ENCODE measurements around the gene CBX7. TPM values are rescaled to one million over a fixed set of nuclear protein-coding genes. Genes with fewer than 3 reads are reported as not detected.

CBX7 gene
- total and polyA plus RNA-seq, 2 experiments from 2014 or later = 2.6 to 11.5 TPM

- Mint-ChIP-seq H3K9me3 (peaks cover 5% of the 10 kb centered on the region; the same call in 1 of the 3 replicates), H3K4me3 (no peak overlapping the region; the same call in 2 of the 3 replicates), H3K27ac (no peak overlapping the region), H3K36me3 (ENCODE audit: low read depth) (no peaks in the 10 kb centered on the region), H3K27me3 (ENCODE audit: insufficient read depth, low read depth, poor library complexity) (peaks cover 18% of the 10 kb centered on the region), H3K4me1 (peaks cover 30% of the 10 kb centered on the region)
- H3K36me3 ChIP-seq (ENCODE audit: insufficient read depth) = no peaks in the 10 kb centered on the region
- no peak overlapping the region for H3K27ac ChIP-seq (ENCODE audit: low read depth)
- no peaks in the 10 kb centered on the region for H4K20me1 ChIP-seq (replicated peaks; ENCODE audit: insufficient read depth)
- no peaks in the 10 kb centered on the region for H3F3A ChIP-seq (replicated peaks; ENCODE audit: low read depth)
- H3K79me2 ChIP-seq (replicated peaks; ENCODE audit: insufficient read depth) = no peaks in the 10 kb centered on the region
- no peaks in the 10 kb centered on the region for H3K27me3 ChIP-seq (ENCODE audit: insufficient read depth)
- no peaks in the 10 kb centered on the region for H3K9me2 ChIP-seq (ENCODE audit: insufficient read depth)
- ATAC-seq (peak; percentile 8; the same call in 2 of the 3 replicates), DNase-seq (ENCODE audit: low spot score) (peak; percentile 47)
- H3K4me2 ChIP-seq = peak overlapping the region; percentile 51
- no peak overlapping the region for H3K4me3 ChIP-seq
- H3K4me1 ChIP-seq (ENCODE audit: insufficient read depth) = peaks cover 13% of the 10 kb centered on the region
- TF ChIP-seq ZNF462 (CRISPR knock-in tag; IDR thresholded peaks at IDR 0.05) = no peak
- TF ChIP-seq JUNB (IDR thresholded peaks at IDR 0.05; ENCODE audit: unreplicated experiment) = no peak
- no peak for TF ChIP-seq NANOG (IDR thresholded peaks at IDR 0.05; ENCODE audit: borderline replicate concordance)
- TF ChIP-seq POLR2AphosphoS5 (IDR thresholded peaks at IDR 0.05; ENCODE audit: low read depth) = no peak
- no peak for TF ChIP-seq STAT1 (IDR thresholded peaks at IDR 0.05; ENCODE audit: unreplicated experiment)
- TF ChIP-seq REST (IDR thresholded peaks at IDR 0.05; ENCODE audit: unreplicated experiment) = no peak
- TF ChIP-seq ZNF331 (CRISPR knock-in tag; IDR thresholded peaks at IDR 0.05; ENCODE audit: low read depth) = no peak
- no peak for TF ChIP-seq ETS1 (IDR thresholded peaks at IDR 0.05)
- H2AFZ ChIP-seq = no peak overlapping the region
These were observed 21.3 kb downstream of the CBX7 start for GRCh38 chr22:39130892-39131855.

Data from GM23338 (cell line).